Fibroblast of villous mesenchyme (primary cell): Measurements from ENCODE around the gene DCAF8L2. TPM values are rescaled to one million over a fixed set of nuclear protein-coding genes. Genes with fewer than 3 reads are reported as not detected.
"Not testable (repeated sequence)": the region's sequence is repeated elsewhere in the genome, so short reads cannot be mapped to it uniquely, and the experiment has no call there.

ENCODE experiments used
- DNase-seq: peaks from one replicate; pipeline ENCODE4 v3.0.0-alpha.2; 2010; ENCODE audit warnings: low read depth
- H3K4me3 ChIP-seq: 2 replicates; pipeline ENCODE4 v1.5.1; 2011; ENCODE audit warnings: low read depth, mild to moderate bottlenecking, low read length
- total RNA-seq: library from RNA; depleted of rRNA; stranded (reverse); fragments of >200 nt; gene quantifications from 2 replicates; pipeline ENCODE4 v1.2.3, GENCODE V29; 2012
- TF ChIP-seq, protein P1 (sequence below): IDR thresholded peaks from 2 replicates; pipeline ENCODE4 v1.5.1; 2012; ENCODE audit warnings: low read depth, mild to moderate bottlenecking, low read length; ENCODE audit not compliant: insufficient read depth

Gene DCAF8L2
- total RNA-seq, 1 donor: not detected

DNA sequence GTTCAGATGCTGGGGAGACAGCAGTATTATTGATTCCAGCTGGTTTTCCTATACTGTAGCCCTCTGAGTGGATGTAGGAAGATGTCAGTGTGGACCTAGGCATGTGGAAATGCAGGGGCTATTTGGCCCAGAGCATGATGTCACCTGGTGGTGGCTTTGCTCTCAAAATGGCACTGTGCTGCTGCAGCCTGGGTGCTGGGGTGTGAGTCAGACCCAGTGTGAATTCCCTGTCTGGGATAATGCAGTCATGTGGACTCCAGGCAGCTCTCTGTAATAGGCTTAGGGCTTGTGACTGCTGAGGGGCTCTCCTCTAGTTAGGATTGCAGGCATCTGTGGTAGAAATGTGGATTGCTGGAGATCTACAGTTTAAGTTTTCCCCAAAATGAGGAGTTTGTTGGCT, 70.7 kb downstream of the DCAF8L2 start:
- no peak overlapping the region for H3K4me3 ChIP-seq
- TF ChIP-seq, protein P1, sequence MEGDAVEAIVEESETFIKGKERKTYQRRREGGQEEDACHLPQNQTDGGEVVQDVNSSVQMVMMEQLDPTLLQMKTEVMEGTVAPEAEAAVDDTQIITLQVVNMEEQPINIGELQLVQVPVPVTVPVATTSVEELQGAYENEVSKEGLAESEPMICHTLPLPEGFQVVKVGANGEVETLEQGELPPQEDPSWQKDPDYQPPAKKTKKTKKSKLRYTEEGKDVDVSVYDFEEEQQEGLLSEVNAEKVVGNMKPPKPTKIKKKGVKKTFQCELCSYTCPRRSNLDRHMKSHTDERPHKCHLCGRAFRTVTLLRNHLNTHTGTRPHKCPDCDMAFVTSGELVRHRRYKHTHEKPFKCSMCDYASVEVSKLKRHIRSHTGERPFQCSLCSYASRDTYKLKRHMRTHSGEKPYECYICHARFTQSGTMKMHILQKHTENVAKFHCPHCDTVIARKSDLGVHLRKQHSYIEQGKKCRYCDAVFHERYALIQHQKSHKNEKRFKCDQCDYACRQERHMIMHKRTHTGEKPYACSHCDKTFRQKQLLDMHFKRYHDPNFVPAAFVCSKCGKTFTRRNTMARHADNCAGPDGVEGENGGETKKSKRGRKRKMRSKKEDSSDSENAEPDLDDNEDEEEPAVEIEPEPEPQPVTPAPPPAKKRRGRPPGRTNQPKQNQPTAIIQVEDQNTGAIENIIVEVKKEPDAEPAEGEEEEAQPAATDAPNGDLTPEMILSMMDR: no peak
- no peak for DNase-seq

DNA sequence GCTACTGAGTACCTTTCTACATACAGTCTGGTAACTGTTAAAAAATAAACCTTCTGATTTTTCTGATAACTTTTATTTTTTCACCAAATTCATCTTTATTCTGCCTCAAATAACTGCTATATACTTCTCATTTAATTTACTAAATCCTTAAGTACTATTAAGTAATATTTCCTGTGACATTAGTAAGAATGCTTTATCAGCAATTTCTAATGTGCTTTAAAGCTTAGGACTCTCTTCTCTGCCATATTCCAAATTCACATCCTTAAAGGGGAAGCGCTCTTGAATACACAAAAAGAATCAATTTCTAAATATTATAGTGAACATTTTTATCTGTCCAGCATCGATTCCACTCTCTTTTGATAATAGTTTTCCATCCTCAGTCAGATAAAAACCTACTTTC, 81.1 kb downstream of the DCAF8L2 start:
- TF ChIP-seq, protein P1: no peak

DNA sequence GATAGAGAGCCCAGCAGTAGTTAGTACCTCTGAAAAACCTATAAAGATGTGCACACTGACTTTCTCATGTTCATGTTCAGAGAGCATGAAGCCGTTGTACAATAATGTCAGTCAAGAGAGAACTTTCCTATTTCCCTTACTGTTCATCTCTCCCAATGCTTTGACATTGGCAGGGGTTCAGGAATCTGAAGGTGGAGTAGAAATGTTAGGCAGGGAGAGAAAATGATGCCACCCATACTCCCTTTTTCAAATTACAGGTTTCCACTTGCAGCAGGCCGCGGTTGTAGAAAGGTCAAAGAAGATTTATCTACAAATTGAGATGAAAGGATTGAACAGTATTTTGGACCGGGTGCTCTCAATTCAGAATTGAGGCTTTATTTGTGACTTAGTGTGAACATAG, 84.3 kb downstream of the DCAF8L2 start:
- TF ChIP-seq, protein P1: no peak
- DNase-seq: no peak
- H3K4me3 ChIP-seq: no peak overlapping the region

More for the DNA sequence above, 81.1 kb downstream of the DCAF8L2 start:
- H3K4me3 ChIP-seq: no peak overlapping the region
- DNase-seq: no peak

DNA sequence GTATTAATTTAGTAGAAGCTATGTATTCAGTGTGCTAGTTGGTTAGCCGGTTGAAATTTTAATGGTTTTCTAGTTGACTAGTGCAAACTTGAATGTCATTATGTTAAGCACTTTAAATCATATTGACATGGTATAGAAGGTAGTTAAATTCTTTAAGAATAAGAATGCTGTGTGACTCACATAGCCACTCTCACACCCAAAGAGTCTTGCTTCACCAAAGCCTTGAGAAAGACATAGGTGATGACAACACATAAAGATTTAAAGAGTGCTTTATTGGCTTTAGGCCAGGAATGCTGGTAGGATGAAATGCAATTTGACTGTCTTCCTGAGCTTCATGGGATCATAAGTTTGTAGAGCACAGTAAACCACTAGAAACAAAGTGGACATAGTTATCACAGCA, 85.3 kb downstream of the DCAF8L2 start:
- TF ChIP-seq, protein P1: no peak
- no peak for DNase-seq
- H3K4me3 ChIP-seq: no peak overlapping the region

DNA sequence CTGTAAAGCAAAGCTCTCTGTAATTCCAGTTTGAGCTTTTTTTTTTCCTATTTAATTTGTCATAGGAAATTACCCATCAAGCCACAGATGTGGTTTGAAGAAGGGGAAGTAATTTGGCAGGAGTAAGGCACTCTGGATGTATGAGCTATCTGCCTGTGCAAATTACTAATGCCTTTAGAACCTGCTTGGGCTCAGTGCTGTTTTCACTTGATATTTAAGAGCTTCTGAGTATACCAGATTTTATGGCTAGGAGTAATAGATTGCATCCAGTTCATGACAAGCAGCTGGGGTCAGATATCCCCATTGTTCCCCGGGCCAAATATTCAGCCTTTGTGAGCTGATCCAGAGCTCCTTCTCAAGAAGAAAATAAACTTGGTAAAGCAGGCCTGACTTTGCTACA, 89.1 kb downstream of the DCAF8L2 start:
- TF ChIP-seq, protein P1: no peak
- no peak overlapping the region for H3K4me3 ChIP-seq
- no peak for DNase-seq

DNA sequence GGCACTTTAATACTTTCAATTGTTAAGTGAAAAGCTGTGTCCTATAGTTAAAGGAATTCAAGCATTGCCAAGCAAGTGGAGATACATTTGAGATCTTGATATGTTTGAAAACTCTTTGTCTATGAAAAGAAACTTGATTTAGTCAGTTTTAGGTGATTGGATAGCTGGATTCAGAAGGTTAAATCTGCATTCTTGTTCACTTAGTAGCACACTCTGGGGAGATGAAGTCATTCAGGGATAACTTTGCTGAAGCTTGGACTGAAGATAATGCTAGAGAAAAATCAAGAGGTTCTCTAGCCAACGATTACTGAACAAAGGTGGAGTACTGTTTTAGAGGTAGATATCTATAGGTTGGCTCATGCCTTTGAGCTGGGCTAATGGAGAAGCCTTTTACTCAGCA, 90.6 kb downstream of the DCAF8L2 start:
- no peak for DNase-seq
- TF ChIP-seq, protein P1: no peak
- H3K4me3 ChIP-seq: no peak overlapping the region

DNA sequence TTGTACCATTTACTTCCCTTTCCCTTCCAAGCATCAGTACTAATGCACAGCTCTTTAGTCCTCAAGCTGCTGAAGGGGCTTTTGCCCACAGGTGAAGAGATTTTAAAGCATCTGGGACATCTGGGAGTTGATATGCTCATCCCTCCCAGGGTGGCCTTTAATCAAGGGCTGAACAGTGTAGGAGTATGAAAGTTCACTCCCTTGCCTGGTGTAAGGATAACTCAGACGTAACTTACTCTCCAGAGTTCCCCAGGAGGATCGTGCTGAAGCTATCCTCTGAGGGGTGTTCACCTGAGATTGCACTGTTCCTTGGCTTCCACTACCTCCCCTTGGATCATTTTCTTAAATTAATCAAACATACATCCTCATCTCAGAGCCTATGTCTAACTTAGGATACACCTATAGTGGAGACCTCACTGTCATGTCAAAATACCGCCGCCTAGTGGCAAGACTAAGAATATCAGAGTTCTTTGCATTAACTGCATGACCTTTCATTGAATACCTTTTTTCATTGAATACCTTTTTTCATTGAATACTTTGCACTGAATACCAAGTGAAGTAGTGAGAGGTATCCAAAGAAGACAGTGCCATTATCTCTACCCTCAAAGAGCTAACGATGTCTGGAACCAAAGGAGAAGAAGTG, 93.5 kb downstream of the DCAF8L2 start:
- not testable (repeated sequence) for H3K4me3 ChIP-seq
- TF ChIP-seq, protein P1: peak; percentile 47
- peak; percentile 1 for DNase-seq
